Measurements from ENCODE around the gene TMEM203.

DNA sequence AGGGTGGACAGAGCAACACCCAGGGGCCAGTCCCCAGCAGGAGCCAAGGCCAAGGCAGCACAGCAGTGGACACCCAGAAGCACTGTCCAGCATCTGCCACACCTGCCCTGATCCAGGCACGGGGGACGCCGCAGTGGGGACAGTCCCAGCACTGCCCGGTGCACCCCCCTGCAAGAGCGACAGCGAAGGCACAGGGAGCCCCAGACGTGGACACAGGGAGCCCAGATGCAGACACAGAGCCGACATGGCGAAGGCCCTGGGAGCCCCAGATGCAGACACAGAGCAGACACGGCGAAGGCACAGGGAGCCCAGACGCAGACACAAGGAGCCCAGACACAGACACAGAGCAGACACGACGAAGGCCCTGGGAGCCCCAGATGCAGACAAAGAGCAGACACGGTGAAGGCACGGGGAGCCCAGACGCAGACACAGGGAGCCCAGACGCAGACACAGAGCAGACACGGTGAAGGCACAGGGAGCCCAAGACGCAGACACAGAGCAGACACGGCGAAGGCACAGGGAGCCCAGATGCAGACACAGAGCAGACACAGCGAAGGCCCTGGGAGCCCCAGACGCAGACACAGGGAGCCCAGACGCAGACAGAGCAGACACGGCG is 21.4 kb downstream of the TMEM203 start:
- TF ChIP-seq, protein P1, sequence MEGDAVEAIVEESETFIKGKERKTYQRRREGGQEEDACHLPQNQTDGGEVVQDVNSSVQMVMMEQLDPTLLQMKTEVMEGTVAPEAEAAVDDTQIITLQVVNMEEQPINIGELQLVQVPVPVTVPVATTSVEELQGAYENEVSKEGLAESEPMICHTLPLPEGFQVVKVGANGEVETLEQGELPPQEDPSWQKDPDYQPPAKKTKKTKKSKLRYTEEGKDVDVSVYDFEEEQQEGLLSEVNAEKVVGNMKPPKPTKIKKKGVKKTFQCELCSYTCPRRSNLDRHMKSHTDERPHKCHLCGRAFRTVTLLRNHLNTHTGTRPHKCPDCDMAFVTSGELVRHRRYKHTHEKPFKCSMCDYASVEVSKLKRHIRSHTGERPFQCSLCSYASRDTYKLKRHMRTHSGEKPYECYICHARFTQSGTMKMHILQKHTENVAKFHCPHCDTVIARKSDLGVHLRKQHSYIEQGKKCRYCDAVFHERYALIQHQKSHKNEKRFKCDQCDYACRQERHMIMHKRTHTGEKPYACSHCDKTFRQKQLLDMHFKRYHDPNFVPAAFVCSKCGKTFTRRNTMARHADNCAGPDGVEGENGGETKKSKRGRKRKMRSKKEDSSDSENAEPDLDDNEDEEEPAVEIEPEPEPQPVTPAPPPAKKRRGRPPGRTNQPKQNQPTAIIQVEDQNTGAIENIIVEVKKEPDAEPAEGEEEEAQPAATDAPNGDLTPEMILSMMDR (IDR thresholded peaks at IDR 0.05), result no peak
- no peak for TF ChIP-seq POLR2AphosphoS5 (IDR thresholded peaks at IDR 0.05)
